OCI-LY3 (cell line): ENCODE data around the gene FOXD2.

ENCODE experiments used
- EZH2phosphoT487 ChIP-seq: fragments of 200-600 bp; shearing (Covaris generic); IDR thresholded peaks from 2 replicates; pipeline ENCODE4 v1.6.1; 2018; ENCODE audit warnings: antibody characterized with exemption, mixed run types, low read depth
- TF ChIP-seq, protein P1 (sequence below): fragments of 200-600, 300-600 bp; sonication (generic); IDR thresholded peaks from 2 replicates; pipeline ENCODE4 v1.5.1; 2014; ENCODE audit warnings: antibody characterized with exemption, low read length, low read depth

DNA sequence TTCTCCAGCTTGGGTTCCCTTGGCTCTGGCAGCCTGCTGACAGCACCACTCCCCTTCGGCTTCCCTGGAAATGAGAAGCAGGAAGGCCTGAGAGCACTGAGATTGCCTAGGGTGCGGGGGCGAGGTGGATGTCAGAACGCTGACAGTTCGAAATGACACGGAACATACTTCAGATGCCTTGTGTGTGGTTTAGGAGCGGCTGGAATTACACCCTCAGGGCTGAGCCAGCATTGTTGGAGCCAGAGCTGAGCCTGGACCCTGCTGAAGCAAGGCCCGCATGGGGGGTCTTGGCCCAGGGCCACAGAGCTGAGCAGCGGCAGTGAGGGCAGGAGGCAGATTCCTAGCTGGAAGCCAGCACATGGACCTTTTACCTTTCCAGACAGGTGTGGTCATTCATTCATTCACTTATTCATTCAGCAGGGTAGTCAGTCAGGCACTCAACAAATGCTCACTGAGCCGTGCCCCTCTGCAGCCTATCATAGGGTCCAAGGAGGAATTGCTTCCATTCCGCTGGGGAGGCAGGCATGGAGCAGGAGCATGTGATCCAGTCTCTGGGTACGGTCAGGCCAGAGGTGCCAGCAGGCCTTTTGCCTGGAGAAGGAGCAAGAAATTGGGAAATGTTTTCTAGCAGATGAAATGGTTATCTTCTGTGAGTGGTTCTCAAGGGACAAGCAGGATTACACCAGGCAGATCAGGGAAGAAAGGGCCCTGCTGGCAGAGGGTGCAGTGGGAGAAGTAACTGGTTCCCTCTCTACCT lies 28.4 kb upstream of the FOXD2 start:
- TF ChIP-seq, protein P1, sequence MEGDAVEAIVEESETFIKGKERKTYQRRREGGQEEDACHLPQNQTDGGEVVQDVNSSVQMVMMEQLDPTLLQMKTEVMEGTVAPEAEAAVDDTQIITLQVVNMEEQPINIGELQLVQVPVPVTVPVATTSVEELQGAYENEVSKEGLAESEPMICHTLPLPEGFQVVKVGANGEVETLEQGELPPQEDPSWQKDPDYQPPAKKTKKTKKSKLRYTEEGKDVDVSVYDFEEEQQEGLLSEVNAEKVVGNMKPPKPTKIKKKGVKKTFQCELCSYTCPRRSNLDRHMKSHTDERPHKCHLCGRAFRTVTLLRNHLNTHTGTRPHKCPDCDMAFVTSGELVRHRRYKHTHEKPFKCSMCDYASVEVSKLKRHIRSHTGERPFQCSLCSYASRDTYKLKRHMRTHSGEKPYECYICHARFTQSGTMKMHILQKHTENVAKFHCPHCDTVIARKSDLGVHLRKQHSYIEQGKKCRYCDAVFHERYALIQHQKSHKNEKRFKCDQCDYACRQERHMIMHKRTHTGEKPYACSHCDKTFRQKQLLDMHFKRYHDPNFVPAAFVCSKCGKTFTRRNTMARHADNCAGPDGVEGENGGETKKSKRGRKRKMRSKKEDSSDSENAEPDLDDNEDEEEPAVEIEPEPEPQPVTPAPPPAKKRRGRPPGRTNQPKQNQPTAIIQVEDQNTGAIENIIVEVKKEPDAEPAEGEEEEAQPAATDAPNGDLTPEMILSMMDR: no peak
- no peak for TF ChIP-seq EZH2phosphoT487
